Transverse colon (tissue), 3 donors: ENCODE measurements around the gene ZNF227.

Experiments used
- CTCF ChIP-seq, 5 experiments: fragments of 200-600 bp in 3 of 5; fragments of 450-650 bp in 2 of 5; sonication (generic) in 3 of 5; IDR thresholded peaks; 1 replicate in 2 of 5; 2 replicates in 3 of 5; pipeline ENCODE4 v1.5.1; 2016 to 2017; ENCODE audit warnings: antibody characterized with exemption in 5 of 5, inconsistent platforms in 3 of 5, mild to moderate bottlenecking in 2 of 5, moderate library complexity in 1 of 5
- EP300 ChIP-seq: sonication (generic); formaldehyde crosslinking; IDR thresholded peaks from one replicate; pipeline ENCODE4 v1.6.1; 2017; ENCODE audit warnings: antibody characterized with exemption, low read depth

- no peak for TF ChIP-seq CTCF (IDR thresholded peaks at IDR 0.05)
- no peak for TF ChIP-seq EP300
These were observed 47.4 kb upstream of the ZNF227 start, which contains the start of gene ZNF226 for GRCh38 chr19:44164673-44165512.
